Activated T-cell treated with anti-CD3 and anti-CD28 coated beads, Interleukin-2, amount 50 U/mL, for 48 hours (primary cell): ENCODE measurements around the gene MMP24OS.

ENCODE experiments used
- DNase-seq, 2 experiments: peaks; one replicate each; pipeline ENCODE4 v3.0.0-alpha.2; 2020

MMP24OS gene

DNA sequence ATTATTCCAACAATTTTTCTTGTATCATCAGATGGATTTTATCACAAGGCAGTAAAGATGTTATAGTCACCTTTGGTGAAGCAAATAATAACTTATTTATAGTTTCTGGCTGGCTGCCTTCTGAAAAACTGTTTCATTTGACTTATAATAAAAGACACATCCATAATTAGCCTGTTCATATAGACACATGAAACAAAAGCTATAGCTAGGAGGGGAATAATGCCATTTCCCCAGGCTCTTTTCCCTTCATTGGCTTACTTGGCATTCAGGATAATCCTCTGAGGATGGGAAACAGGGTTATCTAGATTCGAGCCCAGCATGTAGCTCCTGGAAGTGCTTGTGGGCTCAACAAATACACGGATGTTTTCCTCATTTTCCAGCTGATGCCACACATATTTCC lies 33.9 kb downstream of the MMP24OS start:
- DNase-seq, result no peak

DNA sequence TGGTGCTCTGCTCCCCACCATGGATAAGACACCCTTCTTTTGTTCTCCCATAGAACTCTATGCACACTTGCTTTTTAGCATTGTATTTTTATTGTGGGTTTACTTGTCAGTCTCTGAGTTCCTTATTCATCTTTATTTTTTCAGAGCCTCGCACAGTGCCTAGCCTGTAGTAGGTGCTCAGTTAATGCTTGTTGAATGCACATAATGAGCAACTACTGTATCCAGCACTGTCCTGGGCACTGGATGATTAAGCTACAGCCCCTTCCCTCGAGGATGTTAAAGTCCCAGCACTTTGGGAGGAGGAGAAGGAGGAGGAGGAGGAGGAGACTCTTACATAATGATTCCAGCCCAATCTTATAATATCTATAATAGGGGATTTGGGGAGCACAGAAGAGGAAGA lies 34.6 kb downstream of the MMP24OS start:
- no peak for DNase-seq

GRCh38 chr20:35240811-35241293 lies 37.1 kb downstream of the MMP24OS start:
- no peak for DNase-seq

DNA sequence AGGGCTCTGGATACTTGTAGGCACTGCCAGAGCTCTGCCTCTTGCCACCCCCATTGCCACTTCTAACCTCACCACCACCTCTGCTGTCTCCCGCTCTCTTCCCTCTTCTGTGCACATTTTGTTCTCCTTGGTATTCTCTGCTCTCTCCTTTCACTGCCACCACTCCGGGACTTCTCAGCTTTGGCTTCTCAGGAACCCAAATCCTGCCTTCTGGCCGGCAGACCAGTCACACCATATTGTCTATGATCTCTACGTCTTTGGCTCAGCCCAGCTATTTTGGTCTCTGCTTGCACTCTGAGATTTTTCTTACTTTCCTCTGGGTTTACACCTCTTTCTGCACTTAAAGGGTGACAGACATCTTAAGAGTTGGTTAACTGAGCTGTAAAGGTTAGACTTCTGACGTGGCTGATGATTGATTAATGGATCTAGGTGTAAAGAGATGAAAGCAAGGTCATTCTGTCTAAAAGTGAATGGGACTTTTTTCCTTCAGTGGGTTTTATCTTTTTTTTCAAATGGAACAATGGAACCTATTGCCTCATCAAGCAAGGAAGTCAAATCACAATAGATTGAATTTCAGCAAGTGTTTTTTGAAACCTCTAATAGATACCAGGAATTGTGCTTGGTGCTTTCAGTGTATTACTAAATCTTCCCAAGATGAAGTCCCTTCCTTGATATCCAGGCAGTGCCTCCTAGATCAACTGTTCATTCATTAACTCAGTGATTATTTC lies 37.7 kb downstream of the MMP24OS start:
- no peak for DNase-seq

- DNase-seq, result no peak
Measured at GRCh38 chr20:35238735-35239134, 39.2 kb downstream of the MMP24OS start.

- DNase-seq, result no peak
Measured at GRCh38 chr20:35238170-35238569, 39.8 kb downstream of the MMP24OS start.

DNA sequence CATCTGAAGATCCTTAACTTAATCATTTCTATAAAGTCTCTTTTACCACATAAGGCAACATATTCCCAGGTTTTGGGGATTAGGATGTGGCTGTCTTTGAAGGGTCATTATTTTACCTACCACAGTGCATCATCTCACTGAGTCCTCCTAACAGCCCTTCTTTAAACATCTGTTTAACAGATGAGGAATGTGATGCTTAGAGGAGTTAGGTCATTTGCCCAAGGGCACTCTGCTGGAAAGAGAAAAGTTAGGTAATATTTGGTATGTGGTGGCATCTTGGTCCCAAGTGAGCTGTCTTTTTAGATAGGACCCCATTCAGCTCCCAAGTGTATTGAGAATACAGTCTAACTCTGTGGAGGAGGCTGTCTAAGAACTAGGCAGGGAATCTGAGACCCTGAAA lies 40.4 kb downstream of the MMP24OS start:
- no peak for DNase-seq

DNA sequence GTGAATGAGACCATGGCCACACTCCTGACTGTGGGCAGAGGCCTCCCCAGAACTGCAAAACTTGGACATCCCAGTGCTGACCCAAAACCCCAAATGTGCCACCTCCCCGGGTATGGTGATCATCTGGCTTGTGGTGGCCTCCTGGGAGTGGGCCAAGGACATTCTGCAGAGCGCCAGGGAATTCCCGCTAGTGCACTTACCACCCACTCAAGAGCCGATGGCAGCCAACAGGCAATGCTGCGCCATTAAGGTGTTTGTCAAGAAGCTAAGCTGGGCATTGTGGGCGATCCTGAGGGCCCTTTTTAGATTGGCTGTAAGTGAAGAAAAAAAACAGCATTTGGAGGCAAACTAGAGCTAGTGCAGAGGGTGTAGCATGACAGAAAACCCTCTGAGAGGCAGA lies 42.0 kb downstream of the MMP24OS start:
- no peak for DNase-seq

GRCh38 chr20:35232575-35232974 lies 45.3 kb downstream of the MMP24OS start:
- no peak for DNase-seq

GRCh38 chr20:35226884-35227681 lies 50.8 kb downstream of the MMP24OS start:
- peak; percentile 64 to 67 for DNase-seq
